Neural progenitor cell (in vitro differentiated cells): ENCODE results near the gene SEMA3D. TPM values are rescaled to one million over a fixed set of nuclear protein-coding genes. Genes with fewer than 3 reads are reported as not detected.

ENCODE experiments used
- DNase-seq: peaks from one replicate; pipeline ENCODE4 v3.0.0-alpha.2; 2016; ENCODE audit warnings: low spot score
- H2AFZ ChIP-seq: fragments of 200-600 bp; sonication (generic); replicated peaks from 2 replicates; pipeline ENCODE4 v1.6.1; 2016; ENCODE audit warnings: antibody characterized with exemption
- H3F3A ChIP-seq: fragments of 200-600 bp; sonication (generic); 2 replicates; pipeline ENCODE4 v1.6.1; 2016; ENCODE audit warnings: antibody characterized with exemption, low read depth
- H3K27ac ChIP-seq: fragments of 200-600 bp; sonication (generic); 2 replicates; pipeline ENCODE4 v1.5.1; 2016; ENCODE audit warnings: mild to moderate bottlenecking
- H3K27me3 ChIP-seq: fragments of 200-600 bp; sonication (generic); 2 replicates; pipeline ENCODE4 v1.6.1; 2016; ENCODE audit warnings: mild to moderate bottlenecking, moderate library complexity
- H3K36me3 ChIP-seq: fragments of 200-600 bp; sonication (generic); 2 replicates; pipeline ENCODE4 v1.5.1; 2016
- H3K4me1 ChIP-seq: fragments of 200-600 bp; sonication (generic); 2 replicates; pipeline ENCODE4 v1.6.1; 2016; ENCODE audit warnings: mixed run types
- H3K4me2 ChIP-seq: fragments of 200-600 bp; sonication (generic); 2 replicates; pipeline ENCODE4 v1.6.1; 2016
- H3K4me3 ChIP-seq: fragments of 200-600 bp; sonication (generic); 2 replicates; pipeline ENCODE4 v1.5.1; 2016
- H3K79me2 ChIP-seq: fragments of 200-600 bp; sonication (generic); 2 replicates; pipeline ENCODE4 v1.6.1; 2016; ENCODE audit warnings: low read depth
- H3K9ac ChIP-seq: fragments of 200-600 bp; sonication (generic); 2 replicates; pipeline ENCODE4 v1.6.1; 2016
- H3K9me3 ChIP-seq: fragments of 200-600 bp; sonication (generic); 2 replicates; pipeline ENCODE4 v1.5.1; 2016; ENCODE audit warnings: low read depth
- H4K20me1 ChIP-seq: fragments of 200-600 bp; sonication (generic); 2 replicates; pipeline ENCODE4 v1.6.1; 2016; ENCODE audit warnings: low read depth
- H3K27ac Mint-ChIP-seq: 3 replicates; pipeline ENCODE4 v1.8.0; 2021; ENCODE audit warnings: mixed read lengths
- H3K27me3 Mint-ChIP-seq: 2 replicates; pipeline ENCODE4 v1.8.0; 2022; ENCODE audit warnings: low read depth, mild to moderate bottlenecking, inconsistent platforms, moderate library complexity, mixed read lengths; ENCODE audit not compliant: insufficient read depth
- H3K36me3 Mint-ChIP-seq: 3 replicates; pipeline ENCODE4 v1.8.0; 2021; ENCODE audit warnings: mixed read lengths
- H3K4me1 Mint-ChIP-seq: 3 replicates; pipeline ENCODE4 v1.8.0; 2021; ENCODE audit warnings: mixed read lengths
- H3K4me3 Mint-ChIP-seq: 3 replicates; pipeline ENCODE4 v1.8.0; 2021; ENCODE audit warnings: mild to moderate bottlenecking, moderate library complexity, mixed read lengths
- H3K9me3 Mint-ChIP-seq: 3 replicates; pipeline ENCODE4 v1.8.0; 2020; ENCODE audit warnings: mixed read lengths
- EZH2 ChIP-seq: fragments of 200-600 bp; sonication (generic); IDR thresholded peaks from 2 replicates; pipeline ENCODE4 v1.6.1; 2017; ENCODE audit warnings: antibody characterized with exemption, mild to moderate bottlenecking, moderate library complexity
- EZH2phosphoT487 ChIP-seq: fragments of 200-600 bp; sonication (generic); IDR thresholded peaks from 2 replicates; pipeline ENCODE4 v1.6.1; 2017; ENCODE audit warnings: antibody characterized with exemption
- total RNA-seq: library from RNA; depleted of rRNA; stranded (reverse); fragments of >200 nt; gene quantifications from 2 replicates; pipeline ENCODE4 v1.2.3, GENCODE V29; 2015; ENCODE audit warnings: low replicate concordance
- TF ChIP-seq, protein P1 (sequence below): fragments of 200-600 bp; sonication (generic); IDR thresholded peaks from 2 replicates; pipeline ENCODE4 v1.5.1; 2017; ENCODE audit warnings: antibody characterized with exemption, mild to moderate bottlenecking

The SEMA3D gene
- total RNA-seq: 0.99 TPM in 2 replicates

DNA sequence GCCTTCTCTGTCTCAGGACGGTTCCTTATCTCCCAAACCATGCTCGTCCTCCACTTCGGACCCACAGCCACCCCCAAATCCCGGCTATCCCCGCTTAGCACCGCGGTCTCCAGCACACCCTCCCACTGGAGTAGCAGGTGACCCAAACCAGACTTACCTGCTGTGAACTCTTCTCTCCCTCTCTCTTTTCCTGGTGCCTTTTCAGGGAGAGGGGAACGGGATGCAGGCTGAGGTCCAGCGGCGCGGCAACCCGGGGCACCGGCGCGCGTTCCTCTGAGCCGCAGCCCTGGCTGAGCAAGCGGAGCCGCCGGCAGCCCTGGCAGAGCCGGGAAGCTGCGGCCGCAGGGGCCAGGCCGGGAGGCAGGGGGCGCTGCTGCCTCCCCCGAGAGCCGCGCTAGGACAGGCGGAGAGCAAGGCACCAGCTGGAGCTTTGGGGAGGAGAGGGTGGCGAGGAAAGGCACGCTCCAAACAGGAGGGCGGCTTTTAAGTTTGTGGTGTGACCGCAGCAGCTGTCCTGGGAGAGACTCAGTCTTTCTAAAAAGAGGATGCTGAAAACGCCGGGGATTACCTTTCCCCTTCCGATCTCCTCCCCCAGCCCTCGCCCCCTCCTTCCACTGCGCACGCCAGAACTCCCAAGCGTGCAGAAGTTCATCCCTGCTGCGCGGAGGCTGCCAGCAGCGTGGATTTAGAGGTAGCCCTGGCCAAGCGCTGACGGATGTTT, at the start of gene SEMA3D:
SEMA3D (minus strand) TSS at position 536 of the 721 bp plus-strand sequence. CDS start 65,165 bp downstream, outside the sequence.
- peak within 1 kb of the TSS; percentile 97 for H3K4me2 ChIP-seq

DNA sequence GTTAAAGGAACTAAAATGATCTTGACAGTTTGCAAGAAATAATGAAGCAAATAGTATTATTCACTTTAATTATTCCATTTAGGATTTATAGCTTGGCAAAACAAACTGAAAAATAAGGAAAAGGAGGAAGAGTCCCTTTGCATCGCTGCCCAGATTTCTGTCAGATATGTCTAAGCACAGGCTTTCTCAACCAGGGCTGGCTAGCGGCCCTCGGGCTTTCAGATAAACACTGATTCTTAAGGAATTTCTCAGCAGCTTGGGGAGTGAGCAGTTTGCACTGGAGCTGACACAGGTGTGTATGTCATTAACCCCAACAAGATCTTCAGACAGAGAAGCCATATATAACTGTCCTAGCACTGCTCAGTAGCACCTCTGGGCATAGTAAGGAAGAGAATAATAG, 47.9 kb upstream of the SEMA3D start:
- no peak overlapping the region for H3K9ac ChIP-seq
- H3K27ac Mint-ChIP-seq: no peak overlapping the region
- no peaks in the 10 kb centered on the region for H3K79me2 ChIP-seq
- no peaks in the 10 kb centered on the region for H3K36me3 Mint-ChIP-seq
- no peaks in the 10 kb centered on the region for H4K20me1 ChIP-seq
- H3K27me3 ChIP-seq: peaks cover 42% of the 10 kb centered on the region
- no peaks in the 10 kb centered on the region for H3K4me1 ChIP-seq
- H3K9me3 ChIP-seq: no peaks in the 10 kb centered on the region
- H3K4me3 ChIP-seq: no peak overlapping the region
- H2AFZ ChIP-seq: no peak overlapping the region
- no peaks in the 10 kb centered on the region for H3K36me3 ChIP-seq
- H3K4me1 Mint-ChIP-seq: no peaks in the 10 kb centered on the region
- H3K4me2 ChIP-seq: no peak overlapping the region
- no peaks in the 10 kb centered on the region for H3K9me3 Mint-ChIP-seq
- no peak overlapping the region for H3K4me3 Mint-ChIP-seq
- no peaks in the 10 kb centered on the region for H3K27me3 Mint-ChIP-seq
- no peak overlapping the region for H3K27ac ChIP-seq
- no peak for DNase-seq
- no peak for TF ChIP-seq EZH2phosphoT487
- TF ChIP-seq, protein P1, sequence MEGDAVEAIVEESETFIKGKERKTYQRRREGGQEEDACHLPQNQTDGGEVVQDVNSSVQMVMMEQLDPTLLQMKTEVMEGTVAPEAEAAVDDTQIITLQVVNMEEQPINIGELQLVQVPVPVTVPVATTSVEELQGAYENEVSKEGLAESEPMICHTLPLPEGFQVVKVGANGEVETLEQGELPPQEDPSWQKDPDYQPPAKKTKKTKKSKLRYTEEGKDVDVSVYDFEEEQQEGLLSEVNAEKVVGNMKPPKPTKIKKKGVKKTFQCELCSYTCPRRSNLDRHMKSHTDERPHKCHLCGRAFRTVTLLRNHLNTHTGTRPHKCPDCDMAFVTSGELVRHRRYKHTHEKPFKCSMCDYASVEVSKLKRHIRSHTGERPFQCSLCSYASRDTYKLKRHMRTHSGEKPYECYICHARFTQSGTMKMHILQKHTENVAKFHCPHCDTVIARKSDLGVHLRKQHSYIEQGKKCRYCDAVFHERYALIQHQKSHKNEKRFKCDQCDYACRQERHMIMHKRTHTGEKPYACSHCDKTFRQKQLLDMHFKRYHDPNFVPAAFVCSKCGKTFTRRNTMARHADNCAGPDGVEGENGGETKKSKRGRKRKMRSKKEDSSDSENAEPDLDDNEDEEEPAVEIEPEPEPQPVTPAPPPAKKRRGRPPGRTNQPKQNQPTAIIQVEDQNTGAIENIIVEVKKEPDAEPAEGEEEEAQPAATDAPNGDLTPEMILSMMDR: no peak
- no peak for TF ChIP-seq EZH2
- H3F3A ChIP-seq: no peaks in the 10 kb centered on the region

More for the DNA sequence above, at the start of gene SEMA3D:
- no peaks in the 10 kb centered on the region for H3K9me3 Mint-ChIP-seq
- Histone ChIP-seq H4K20me1 (no peaks in the 10 kb centered on the region), H3K79me2 (no peaks in the 10 kb centered on the region), H3K36me3 (no peaks in the 10 kb centered on the region), H3F3A (peaks cover 15% of the 10 kb centered on the region), H3K27ac (no peak within 1 kb of the TSS), H3K4me1 (no peaks in the 10 kb centered on the region), H2AFZ (peak within 1 kb of the TSS; percentile 100), H3K4me3 (peak within 1 kb of the TSS; percentile 82), H3K9me3 (no peaks in the 10 kb centered on the region), H3K9ac (no peak within 1 kb of the TSS), H3K27me3 (peaks cover 64% of the 10 kb centered on the region)
- H3K27ac Mint-ChIP-seq: peak within 1 kb of the TSS; percentile 80
- DNase-seq: peak; percentile 92
- H3K27me3 Mint-ChIP-seq: peaks cover 5% of the 10 kb centered on the region
- peaks cover 20% of the 10 kb centered on the region for H3K4me1 Mint-ChIP-seq
- H3K4me3 Mint-ChIP-seq: peak within 1 kb of the TSS; percentile 89
- no peaks in the 10 kb centered on the region for H3K36me3 Mint-ChIP-seq
- TF ChIP-seq EZH2 (peak; percentile 27), EZH2phosphoT487 (no peak)
- TF ChIP-seq, protein P1: peak; percentile 92

DNA sequence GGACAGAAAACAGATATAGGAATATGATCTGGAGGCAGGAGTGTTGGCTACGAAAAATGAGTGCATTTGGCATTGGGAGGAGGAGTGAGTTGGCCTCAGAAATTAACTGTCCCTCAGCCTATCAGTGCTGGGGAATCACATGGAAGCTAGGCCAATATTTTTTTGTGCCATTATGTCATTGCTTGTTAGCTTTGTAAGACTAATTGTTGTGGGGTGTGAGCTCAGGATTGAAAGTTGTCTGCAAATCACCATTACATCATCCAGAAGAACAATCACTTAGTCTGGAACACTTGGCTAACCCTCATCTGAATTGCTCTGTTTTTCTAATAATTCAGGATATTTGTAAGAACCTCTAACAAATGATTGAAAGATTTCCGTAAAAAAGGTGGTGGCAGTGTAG, 45.2 kb upstream of the SEMA3D start:
- no peak for TF ChIP-seq EZH2
- no peak for TF ChIP-seq EZH2phosphoT487
- TF ChIP-seq, protein P1: no peak
- Histone ChIP-seq H3K36me3 (no peaks in the 10 kb centered on the region), H3F3A (no peaks in the 10 kb centered on the region), H3K4me1 (no peaks in the 10 kb centered on the region), H3K27ac (no peak overlapping the region), H3K4me3 (no peak overlapping the region), H4K20me1 (no peaks in the 10 kb centered on the region), H3K27me3 (peaks cover 15% of the 10 kb centered on the region), H3K4me2 (no peak overlapping the region), H3K79me2 (no peaks in the 10 kb centered on the region), H3K9me3 (no peaks in the 10 kb centered on the region), H2AFZ (no peak overlapping the region), H3K9ac (no peak overlapping the region)
- Mint-ChIP-seq H3K27ac (no peak overlapping the region), H3K4me1 (no peaks in the 10 kb centered on the region), H3K36me3 (no peaks in the 10 kb centered on the region), H3K27me3 (no peaks in the 10 kb centered on the region), H3K9me3 (no peaks in the 10 kb centered on the region), H3K4me3 (no peak overlapping the region)
- DNase-seq: no peak
